Measurements from ENCODE around the gene PTPRS. TPM values are rescaled to one million over a fixed set of nuclear protein-coding genes. Genes with fewer than 3 reads are reported as not detected.
A peak's percentile ranks its signal among the peaks of the same experiment; 100 is the strongest.

PTPRS gene
- total and polyA plus RNA-seq, 10 donors, result 1.2 to 77.9 (median 44.9) TPM

DNA sequence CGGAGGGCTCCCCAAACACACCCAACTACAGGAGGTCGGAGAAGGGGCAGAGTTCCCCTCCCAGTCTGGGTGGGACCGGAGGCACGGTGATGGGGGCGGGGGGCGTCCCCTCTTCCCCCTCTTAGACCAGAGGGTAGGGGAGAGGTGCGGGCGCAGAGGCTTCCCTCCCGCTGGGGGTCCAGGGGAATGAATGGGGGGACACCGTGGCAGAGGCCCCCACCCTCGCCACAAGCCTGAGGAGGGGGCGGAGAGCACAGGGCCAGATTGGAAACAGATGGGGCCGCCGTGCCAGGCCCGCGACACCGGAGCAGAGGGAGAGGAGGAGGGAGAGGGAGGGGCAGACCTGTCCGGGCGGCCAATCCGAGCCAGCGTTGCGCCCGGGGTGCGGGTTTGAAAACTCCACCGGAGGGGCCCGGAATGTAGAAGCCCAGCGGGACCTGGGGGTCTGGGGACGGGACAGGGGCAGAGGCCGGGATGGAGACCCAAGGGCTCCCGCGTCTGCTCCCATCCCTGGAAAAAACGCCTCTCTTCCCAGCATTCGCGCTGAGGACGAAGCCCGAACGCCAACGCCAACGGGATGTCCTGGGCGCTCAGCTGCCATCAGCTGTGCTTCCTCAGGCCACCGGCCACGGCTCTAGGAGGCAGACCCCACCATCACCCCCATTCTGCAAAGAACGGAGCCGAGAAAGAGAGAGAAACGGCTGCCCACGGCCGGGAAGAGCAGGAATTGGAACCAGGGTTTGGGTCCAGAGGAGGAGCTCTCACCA lies 46.8 kb downstream of the PTPRS start:
- TF ChIP-seq POLR2AphosphoS5 (IDR thresholded peaks at IDR 0.05), result no peak
- TF ChIP-seq POLR2A (IDR thresholded peaks at IDR 0.05), result no peak
- TF ChIP-seq, protein P1, sequence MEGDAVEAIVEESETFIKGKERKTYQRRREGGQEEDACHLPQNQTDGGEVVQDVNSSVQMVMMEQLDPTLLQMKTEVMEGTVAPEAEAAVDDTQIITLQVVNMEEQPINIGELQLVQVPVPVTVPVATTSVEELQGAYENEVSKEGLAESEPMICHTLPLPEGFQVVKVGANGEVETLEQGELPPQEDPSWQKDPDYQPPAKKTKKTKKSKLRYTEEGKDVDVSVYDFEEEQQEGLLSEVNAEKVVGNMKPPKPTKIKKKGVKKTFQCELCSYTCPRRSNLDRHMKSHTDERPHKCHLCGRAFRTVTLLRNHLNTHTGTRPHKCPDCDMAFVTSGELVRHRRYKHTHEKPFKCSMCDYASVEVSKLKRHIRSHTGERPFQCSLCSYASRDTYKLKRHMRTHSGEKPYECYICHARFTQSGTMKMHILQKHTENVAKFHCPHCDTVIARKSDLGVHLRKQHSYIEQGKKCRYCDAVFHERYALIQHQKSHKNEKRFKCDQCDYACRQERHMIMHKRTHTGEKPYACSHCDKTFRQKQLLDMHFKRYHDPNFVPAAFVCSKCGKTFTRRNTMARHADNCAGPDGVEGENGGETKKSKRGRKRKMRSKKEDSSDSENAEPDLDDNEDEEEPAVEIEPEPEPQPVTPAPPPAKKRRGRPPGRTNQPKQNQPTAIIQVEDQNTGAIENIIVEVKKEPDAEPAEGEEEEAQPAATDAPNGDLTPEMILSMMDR (IDR thresholded peaks at IDR 0.05 in 8 of 11, conservative IDR thresholded peaks at IDR 0.05 in 3 of 11), result no peak
- intact Hi-C loops (cut with DNase I; ENCODE audit: low total_unique reads), result no loop called here
- no peak for DNase-seq
- Histone ChIP-seq H3K36me3 (no peaks in the 10 kb centered on the region), H3K27ac (peak overlapping the region in 4 of 8 donors; percentile 77 to 83 (median 79)), H3K27me3 (replicated peaks in 1 of 7) (peaks cover 0 to 57% (median 33%) of the 10 kb centered on the region in 7 donors), H3K4me1 (peaks cover 6 to 50% (median 30%) of the 10 kb centered on the region in 6 donors), H3K9me3 (no peaks in the 10 kb centered on the region), H3K4me3 (peak overlapping the region; percentile 37 to 72 (median 48))
- 3 to 6% (median 4%) methylated on average over 30 to 47 of the region's 47 CpGs for WGBS, 5 donors

DNA sequence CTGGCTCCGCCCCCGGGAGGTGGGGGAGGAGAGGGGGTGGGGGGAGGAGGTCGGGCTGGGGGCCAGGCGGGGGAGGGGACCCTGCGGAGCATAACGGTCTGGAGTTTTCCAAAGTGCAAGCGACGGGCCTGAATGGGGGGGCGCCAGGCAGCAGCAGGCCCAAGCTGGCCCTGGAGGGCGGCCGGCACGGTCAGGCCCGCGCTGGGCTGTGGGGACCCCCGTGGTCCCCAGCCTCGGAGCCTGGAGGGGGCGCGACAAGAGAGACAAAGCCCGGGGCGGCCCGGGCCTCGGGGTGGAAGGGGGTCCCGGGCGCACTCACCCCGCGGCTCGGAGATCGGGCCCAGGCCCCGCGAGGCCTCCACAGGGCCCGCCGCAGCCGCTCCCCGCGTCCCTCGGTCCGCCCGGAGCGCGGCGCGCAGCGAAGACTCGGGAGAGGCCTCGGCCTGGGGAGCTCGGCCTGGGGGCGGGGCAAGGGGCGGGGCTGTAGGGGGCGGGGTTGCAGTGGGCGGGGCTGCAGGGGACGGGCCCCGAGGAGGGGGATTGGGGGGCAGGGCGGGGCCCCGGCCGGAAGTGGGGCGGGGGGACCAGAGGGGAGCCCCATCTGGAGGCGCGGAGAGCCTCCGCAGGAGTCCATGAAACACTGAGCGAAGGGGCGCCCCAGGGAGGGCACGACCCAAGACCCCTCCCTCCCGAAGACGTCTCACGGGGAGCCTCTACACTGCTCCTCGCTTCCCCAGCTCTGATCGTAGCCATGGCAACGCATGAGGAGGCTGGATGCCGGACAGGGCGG lies 47.6 kb downstream of the PTPRS start:
- TF ChIP-seq POLR2AphosphoS5 (IDR thresholded peaks at IDR 0.05) (peak in 2 of 3 donors; percentile 54 to 64), POLR2A (IDR thresholded peaks at IDR 0.05) (no peak)
- no peak for DNase-seq
- H3K4me3 ChIP-seq, result peak overlapping the region; percentile 37 to 72 (median 48)
- intact Hi-C loops (cut with DNase I; ENCODE audit: low total_unique reads), result no loop called here
- no peaks in the 10 kb centered on the region for H3K36me3 ChIP-seq
- peak overlapping the region; percentile 35 to 83 (median 78) for H3K27ac ChIP-seq
- peaks cover 0 to 63% (median 37%) of the 10 kb centered on the region in 7 donors for H3K27me3 ChIP-seq (replicated peaks in 1 of 7)
- WGBS, 5 donors, result 0 to 2% (median 1%) methylated on average over 7 to 70 of the region's 70 CpGs
- H3K4me1 ChIP-seq, result peaks cover 6 to 57% (median 35%) of the 10 kb centered on the region in 6 donors
- H3K9me3 ChIP-seq, result no peaks in the 10 kb centered on the region

DNA sequence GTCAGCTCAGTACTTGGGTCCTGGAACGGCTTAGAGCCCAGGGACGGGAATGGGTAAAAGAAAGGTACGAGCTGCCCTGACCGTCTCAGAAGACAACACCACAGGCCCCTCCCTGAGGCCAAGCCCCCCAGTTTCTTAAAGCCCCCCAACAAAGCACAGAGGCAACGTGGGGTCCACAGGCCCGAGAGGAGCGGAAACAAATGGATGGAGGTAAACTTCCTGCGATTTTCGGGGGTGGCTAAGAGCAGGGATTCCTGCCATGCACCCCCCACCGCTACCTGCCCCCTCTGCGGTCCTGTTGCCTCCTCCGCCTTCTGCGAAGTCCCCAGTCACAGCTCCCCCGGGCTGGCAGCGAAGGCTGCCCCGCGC lies 48.2 kb downstream of the PTPRS start:
- H3K36me3 ChIP-seq, result no peaks in the 10 kb centered on the region
- no peak for DNase-seq
- TF ChIP-seq POLR2A (IDR thresholded peaks at IDR 0.05), result no peak
- TF ChIP-seq POLR2AphosphoS5 (IDR thresholded peaks at IDR 0.05), result peak in 1 of 3 donors; percentile 59
- peaks cover 0 to 64% (median 37%) of the 10 kb centered on the region in 7 donors for H3K27me3 ChIP-seq (replicated peaks in 1 of 7)
- 4 to 12% (median 6%) methylated on average over 9 to 17 of the region's 17 CpGs for WGBS, 5 donors
- H3K27ac ChIP-seq, result peak overlapping the region; percentile 35 to 83 (median 78)
- no peaks in the 10 kb centered on the region for H3K9me3 ChIP-seq
- peaks cover 6 to 62% (median 35%) of the 10 kb centered on the region in 6 donors for H3K4me1 ChIP-seq
- H3K4me3 ChIP-seq, result peak overlapping the region; percentile 37 to 72 (median 48)
- intact Hi-C loops (cut with DNase I; ENCODE audit: low total_unique reads), result no loop called here

DNA sequence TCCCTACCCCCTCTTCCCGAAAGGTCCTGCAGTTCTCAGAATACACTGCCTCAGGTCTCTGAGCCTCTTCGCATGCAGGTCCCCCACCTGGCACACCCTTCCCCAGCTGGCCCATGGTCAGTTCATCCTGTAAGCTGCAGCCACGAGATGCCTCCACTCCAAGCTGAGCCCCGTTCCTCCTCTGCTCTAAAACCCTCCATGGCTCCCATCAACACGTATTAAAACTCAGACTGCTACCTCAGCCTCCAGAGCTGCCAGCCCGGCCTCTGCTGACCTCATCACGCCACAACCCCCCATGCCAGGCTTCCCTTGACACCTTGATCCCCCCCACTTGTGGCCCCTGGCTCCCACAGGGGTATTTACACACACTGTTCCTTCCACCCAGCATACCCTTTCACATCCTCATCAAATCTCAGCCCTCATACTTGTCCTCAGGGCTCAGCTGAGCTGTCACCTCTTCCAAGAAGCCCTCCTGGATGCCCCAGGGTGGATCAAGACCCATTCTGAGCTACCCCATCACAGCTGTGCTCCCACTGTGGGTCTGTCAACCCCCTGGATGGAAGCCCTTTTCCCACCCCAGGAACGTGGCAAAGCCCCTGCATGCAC lies 48.9 kb downstream of the PTPRS start:
- intact Hi-C loops (cut with DNase I; ENCODE audit: low total_unique reads), result no loop called here
- H3K4me1 ChIP-seq, result peaks cover 6 to 70% (median 41%) of the 10 kb centered on the region in 6 donors
- H3K36me3 ChIP-seq, result no peaks in the 10 kb centered on the region
- peaks cover 0 to 66% (median 37%) of the 10 kb centered on the region in 7 donors for H3K27me3 ChIP-seq (replicated peaks in 1 of 7)
- peak overlapping the region in 2 of 8 donors; percentile 77 to 83 for H3K27ac ChIP-seq
- WGBS, 5 donors, result 76 to 89% (median 83%) methylated on average over 8 of the region's 8 CpGs
- no peak for DNase-seq
- no peak for TF ChIP-seq POLR2AphosphoS5 (IDR thresholded peaks at IDR 0.05)
- TF ChIP-seq, protein P1 (IDR thresholded peaks at IDR 0.05 in 8 of 11, conservative IDR thresholded peaks at IDR 0.05 in 3 of 11), result no peak
- TF ChIP-seq POLR2A (IDR thresholded peaks at IDR 0.05), result no peak
- peak overlapping the region in 6 of 8 donors; percentile 43 to 72 (median 48) for H3K4me3 ChIP-seq
- no peaks in the 10 kb centered on the region for H3K9me3 ChIP-seq

Other genes with a start within 250 kb of the PTPRS start
- not detected for gene ZNRF4, start 114.6 kb upstream of the PTPRS start, total RNA-seq
- not detected for gene ZNRF4, start 114.6 kb upstream of the PTPRS start, polyA plus RNA-seq
- under 1 TPM in 5 of 7 donors, not detected in 2; 0.26 to 0.73 (median 0.27) TPM for gene TINCR, start 227.1 kb upstream of the PTPRS start, total RNA-seq
- gene TINCR, start 227.1 kb upstream of the PTPRS start, polyA plus RNA-seq, result under 1 TPM; 0.05 to 0.10 (median 0.09) TPM